Thyroid gland (tissue), 4 donors: ENCODE measurements around the gene HIVEP3.

Source experiments
- CTCF ChIP-seq, 6 experiments: fragments of 200-600 bp in 3 of 6; fragments of 450-650 bp in 3 of 6; sonication (generic) in 3 of 6; IDR thresholded peaks; one replicate each; pipeline ENCODE4 v1.5.1; 2016 to 2019; ENCODE audit warnings: antibody characterized with exemption in 6 of 6, mild to moderate bottlenecking in 2 of 6, inconsistent platforms in 1 of 6, moderate library complexity in 1 of 6
- POLR2A ChIP-seq, 2 donors: fragments of 450-650 bp; IDR thresholded peaks; one replicate each; pipeline ENCODE4 v1.6.1; 2017; ENCODE audit warnings: antibody characterized with exemption in 2 of 2, mild to moderate bottlenecking in 2 of 2, moderate library complexity in 1 of 2

GRCh38 chr1:41479808-41480160 is 438.9 kb downstream of the HIVEP3 start:
- TF ChIP-seq POLR2A (IDR thresholded peaks at IDR 0.05) (no peak), CTCF (IDR thresholded peaks at IDR 0.05) (no peak)
